Ovary (tissue), 9 donors: ENCODE results near the gene MAST2. TPM values are rescaled to one million over a fixed set of nuclear protein-coding genes. Genes with fewer than 3 reads are reported as not detected.

Experiments
- DNase-seq, 5 donors: peaks; one replicate each; pipeline ENCODE4 v3.0.0-alpha.2; 2019 to 2020
- H3K27ac ChIP-seq, 2 donors: fragments of 200-600 bp; one replicate each; pipeline versions ENCODE4 v1.5.1 to v1.8.0; 2019 to 2022
- H3K27me3 ChIP-seq: fragments of 200-600 bp; one replicate; pipeline ENCODE4 v1.8.0; 2022
- H3K36me3 ChIP-seq: fragments of 200-600 bp; sonication (generic); one replicate; pipeline ENCODE4 v1.5.1; 2019
- H3K4me1 ChIP-seq: one replicate; pipeline ENCODE4 v1.8.1; 2013; ENCODE audit warnings: mild to moderate bottlenecking, moderate library complexity; ENCODE audit not compliant: insufficient read depth
- H3K4me3 ChIP-seq: fragments of 200-600 bp; sonication (generic); one replicate; pipeline ENCODE4 v1.5.1; 2017
- H3K9me3 ChIP-seq, 2 donors: fragments of 200-600 bp in 1 of 2; sonication (generic) in 1 of 2; one replicate each; pipeline versions ENCODE4 v1.5.1 to v1.8.1; 2013 to 2019; ENCODE audit warnings: mild to moderate bottlenecking in 1 of 2, moderate library complexity in 1 of 2
- EP300 ChIP-seq: sonication (generic); formaldehyde crosslinking; IDR thresholded peaks from one replicate; pipeline ENCODE4 v1.6.1; 2017; ENCODE audit warnings: antibody characterized with exemption
- POLR2A ChIP-seq: fragments of 450-650 bp; IDR thresholded peaks from one replicate; pipeline ENCODE4 v1.6.1; 2017; ENCODE audit warnings: antibody characterized with exemption, mild to moderate bottlenecking, moderate library complexity
- WGBS, 3 donors: extraction: QIAGEN DNeasy Blood & Tissue Kit in 1 of 3; methylation state at CpG; one replicate each; pipeline versions ENCODE4 v1.1.5 to v1.1.7; 2013 to 2017; 5-methylcytosine and 5-hydroxymethylcytosine counted together
- intact Hi-C, 4 donors: fragments of 100-400 bp; cut with DNase I; formaldehyde crosslinking; loops; one replicate each; pipeline versions ENCODE4 v1.11.0 to v1.15.1; 2022 to 2023
- polyA plus RNA-seq, 2 donors: library from polyadenylated mRNA; stranded (reverse); fragments of 200-250 nt in 1 of 2; fragments of 350-450 nt in 1 of 2; fragmentation: Illumina TruSeq in 1 of 2; extraction: RNeasy Lipid Tissue Mini Kit (QIAGEN cat#74804) in 1 of 2; gene quantifications; one replicate each; pipeline ENCODE4 v1.2.3, GENCODE V29; 2013 to 2014
- total RNA-seq, 7 donors: library from RNA; depleted of rRNA in 2 of 7; stranded (reverse); fragments of >200 nt in 2 of 7; fragmentation: NEBNext Ultra II Directional in 3 of 7; extraction: Animal tissue kit (Norgen Biotek cat#: 25700) in 3 of 7; gene quantifications; one replicate each; pipeline versions ENCODE4 v1.1.0 to v1.2.4, GENCODE V29; 2016 to 2023
- TF ChIP-seq, protein P1 (sequence below), 3 donors: fragments of 450-650 bp in 2 of 3; fragments of 200-600 bp in 1 of 3; IDR thresholded peaks; one replicate each; pipeline versions ENCODE4 v1.5.1 to v1.8.0; 2016 to 2022; ENCODE audit warnings: antibody characterized with exemption in 3 of 3, mild to moderate bottlenecking in 1 of 3
- donor health status: DM: no; HTN: no; CAD: no; lungs with moderate emphysema.
- donor health status: DM: no; HTN: no; CAD: no.
- donor health status: Bipolar disorder and iron deficiency.
- donor health status: DM: yes; HTN: yes; CAD: no.
- donor health status: DM: no; HTN: no; CAD: no.
- donor health status: DM: yes; HTN: yes; CAD: no.

MAST2 gene
- total and polyA plus RNA-seq, 9 donors = 22.6 to 50.4 (median 31.7) TPM

DNA sequence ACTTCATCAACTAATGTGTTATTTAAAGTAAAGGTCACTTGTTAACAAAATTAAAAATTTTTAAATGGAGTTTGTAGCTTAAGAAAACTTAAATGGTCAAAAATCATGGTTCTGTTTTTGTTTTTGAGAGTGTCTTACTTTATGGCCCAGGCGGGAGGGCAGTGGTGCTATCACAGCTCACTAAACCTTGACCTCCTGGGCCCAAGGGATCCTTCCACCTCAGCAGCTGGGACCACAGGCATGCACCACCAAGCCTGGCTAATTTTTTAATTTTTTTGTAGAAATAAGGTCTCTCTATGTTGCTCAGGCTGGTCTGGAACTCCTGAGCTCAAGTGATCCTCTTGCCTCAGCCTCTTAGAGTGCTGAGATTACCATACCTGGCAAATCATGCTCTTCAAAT lies 111.4 kb downstream of the MAST2 start:
- peaks cover 11% of the 10 kb centered on the region for H3K4me1 ChIP-seq
- intact Hi-C loops = no loop called here
- DNase-seq = no peak
- no peaks in the 10 kb centered on the region for H3K27me3 ChIP-seq
- no peak for TF ChIP-seq EP300
- TF ChIP-seq POLR2A = no peak
- TF ChIP-seq, protein P1, sequence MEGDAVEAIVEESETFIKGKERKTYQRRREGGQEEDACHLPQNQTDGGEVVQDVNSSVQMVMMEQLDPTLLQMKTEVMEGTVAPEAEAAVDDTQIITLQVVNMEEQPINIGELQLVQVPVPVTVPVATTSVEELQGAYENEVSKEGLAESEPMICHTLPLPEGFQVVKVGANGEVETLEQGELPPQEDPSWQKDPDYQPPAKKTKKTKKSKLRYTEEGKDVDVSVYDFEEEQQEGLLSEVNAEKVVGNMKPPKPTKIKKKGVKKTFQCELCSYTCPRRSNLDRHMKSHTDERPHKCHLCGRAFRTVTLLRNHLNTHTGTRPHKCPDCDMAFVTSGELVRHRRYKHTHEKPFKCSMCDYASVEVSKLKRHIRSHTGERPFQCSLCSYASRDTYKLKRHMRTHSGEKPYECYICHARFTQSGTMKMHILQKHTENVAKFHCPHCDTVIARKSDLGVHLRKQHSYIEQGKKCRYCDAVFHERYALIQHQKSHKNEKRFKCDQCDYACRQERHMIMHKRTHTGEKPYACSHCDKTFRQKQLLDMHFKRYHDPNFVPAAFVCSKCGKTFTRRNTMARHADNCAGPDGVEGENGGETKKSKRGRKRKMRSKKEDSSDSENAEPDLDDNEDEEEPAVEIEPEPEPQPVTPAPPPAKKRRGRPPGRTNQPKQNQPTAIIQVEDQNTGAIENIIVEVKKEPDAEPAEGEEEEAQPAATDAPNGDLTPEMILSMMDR (IDR thresholded peaks at IDR 0.05) = no peak
- no peaks in the 10 kb centered on the region for H3K9me3 ChIP-seq
- 63 to 87% (median 86%) methylated on average over 1 of the region's 1 CpG for WGBS, 3 donors
- no peaks in the 10 kb centered on the region for H3K36me3 ChIP-seq
- no peak overlapping the region for H3K4me3 ChIP-seq
- H3K27ac ChIP-seq = no peak overlapping the region

DNA sequence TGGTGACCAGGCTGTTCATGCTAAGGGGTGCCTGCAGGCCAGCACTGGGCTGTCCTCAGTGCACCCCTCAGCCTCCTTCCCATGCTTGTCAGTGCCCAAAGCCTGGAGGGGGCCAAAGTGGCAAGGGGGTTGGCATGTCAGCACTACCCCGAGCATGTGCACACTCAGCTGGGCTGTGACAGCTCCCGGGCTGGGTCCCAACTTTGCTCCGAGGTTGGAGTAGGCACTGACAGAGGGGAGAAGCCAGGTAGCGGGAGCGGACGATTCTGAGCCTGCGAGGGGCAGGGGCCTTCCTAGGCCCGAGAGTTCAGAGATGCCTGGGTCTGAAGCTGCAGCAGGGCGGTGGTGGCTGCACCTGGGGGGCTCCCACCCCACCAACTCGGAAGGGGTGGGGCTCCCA lies 119.0 kb downstream of the MAST2 start:
- WGBS, 3 donors = 94 to 98% (median 96%) methylated on average over 9 to 10 of the region's 10 CpGs
- intact Hi-C loops = no loop called here

DNA sequence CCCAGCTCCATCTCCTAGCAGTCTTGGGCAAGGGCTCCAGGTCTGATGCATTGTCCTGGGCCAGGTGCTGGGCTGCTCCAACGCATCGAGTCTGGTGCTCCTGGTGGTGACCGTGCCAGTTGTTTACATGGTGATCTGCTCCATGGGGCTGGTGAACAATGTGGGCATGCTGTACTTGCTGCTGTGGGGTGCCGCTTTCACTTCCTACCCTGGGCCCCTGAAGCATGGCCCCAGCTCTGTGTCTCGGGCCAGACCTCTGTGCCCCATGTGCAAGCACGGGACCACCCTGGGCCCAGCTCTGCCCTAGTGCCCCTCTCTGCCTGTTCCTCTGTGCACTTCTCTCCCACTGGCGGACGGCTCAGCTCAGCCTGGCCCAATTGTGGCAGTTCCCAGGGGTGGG lies 119.4 kb downstream of the MAST2 start:
- no peak overlapping the region for H3K4me3 ChIP-seq
- no peak for DNase-seq
- no peaks in the 10 kb centered on the region for H3K27me3 ChIP-seq
- intact Hi-C loops = no loop called here
- no peaks in the 10 kb centered on the region for H3K9me3 ChIP-seq
- H3K27ac ChIP-seq = no peak overlapping the region
- no peak for TF ChIP-seq EP300
- TF ChIP-seq, protein P1 (IDR thresholded peaks at IDR 0.05) = no peak
- TF ChIP-seq POLR2A = no peak
- H3K4me1 ChIP-seq = no peaks in the 10 kb centered on the region
- 97 to 98% (median 98%) methylated on average over 8 of the region's 8 CpGs for WGBS, 3 donors
- H3K36me3 ChIP-seq = no peaks in the 10 kb centered on the region

More for the DNA sequence above, 119.0 kb downstream of the MAST2 start:
- H3K4me3 ChIP-seq = no peak overlapping the region
- TF ChIP-seq EP300 = no peak
- TF ChIP-seq, protein P1 (IDR thresholded peaks at IDR 0.05) = no peak
- no peak for TF ChIP-seq POLR2A
- H3K27ac ChIP-seq = no peak overlapping the region
- H3K4me1 ChIP-seq = no peaks in the 10 kb centered on the region
- H3K9me3 ChIP-seq = no peaks in the 10 kb centered on the region
- H3K36me3 ChIP-seq = no peaks in the 10 kb centered on the region
- DNase-seq = no peak
- H3K27me3 ChIP-seq = no peaks in the 10 kb centered on the region

DNA sequence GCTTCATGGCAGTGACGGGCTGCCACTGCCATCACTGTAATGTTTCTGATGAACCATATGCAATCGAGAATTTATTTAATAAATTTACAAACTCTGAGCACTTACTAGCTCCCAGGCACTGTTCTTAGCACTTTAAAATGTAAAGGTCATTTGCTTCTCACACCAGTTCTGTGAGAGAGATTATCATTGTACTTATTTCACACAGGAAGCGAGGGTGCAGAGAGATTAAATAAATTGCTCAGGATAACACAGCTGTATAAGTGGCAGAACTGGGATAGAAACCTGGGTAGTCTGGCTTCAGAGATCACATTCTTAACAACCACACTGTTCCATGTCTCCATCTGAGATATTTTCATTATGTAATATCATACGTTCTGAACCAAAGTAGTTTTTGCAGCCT lies 119.9 kb downstream of the MAST2 start:
- Histone ChIP-seq H3K9me3 (no peaks in the 10 kb centered on the region), H3K27ac (no peak overlapping the region), H3K4me1 (no peaks in the 10 kb centered on the region), H3K4me3 (no peak overlapping the region), H3K36me3 (no peaks in the 10 kb centered on the region), H3K27me3 (no peaks in the 10 kb centered on the region)
- no peak for DNase-seq
- 67 to 77% (median 74%) methylated on average over 4 of the region's 4 CpGs for WGBS, 3 donors
- TF ChIP-seq EP300 = no peak
- intact Hi-C loops = no loop called here

DNA sequence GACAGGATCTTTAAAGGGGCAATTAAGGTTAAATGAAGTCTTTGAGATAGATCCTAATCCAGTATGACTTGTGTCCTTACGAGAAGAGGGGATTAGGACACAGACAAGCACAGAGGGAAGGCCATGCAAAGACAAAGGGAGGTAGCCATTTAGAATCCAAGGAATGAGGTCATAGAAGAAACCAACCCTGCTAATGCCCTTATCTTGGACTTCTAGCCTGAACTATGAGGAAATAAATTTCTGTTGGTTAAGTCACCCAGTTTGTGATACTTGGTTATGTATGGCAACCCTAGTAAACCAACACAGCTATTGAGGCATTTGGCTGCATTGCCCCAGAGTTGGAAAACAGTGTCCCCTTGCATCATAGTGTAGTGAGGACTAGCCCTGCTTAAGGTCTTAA lies 121.3 kb downstream of the MAST2 start:
- peaks cover 6% of the 10 kb centered on the region for H3K4me1 ChIP-seq
- no peak overlapping the region for H3K4me3 ChIP-seq
- H3K9me3 ChIP-seq = no peaks in the 10 kb centered on the region
- H3K27me3 ChIP-seq = no peaks in the 10 kb centered on the region
- no peak for DNase-seq
- 96 to 100% (median 97%) methylated on average over 1 of the region's 1 CpG for WGBS, 3 donors
- no peak for TF ChIP-seq EP300
- TF ChIP-seq, protein P1 (IDR thresholded peaks at IDR 0.05) = no peak
- TF ChIP-seq POLR2A = no peak
- no peaks in the 10 kb centered on the region for H3K36me3 ChIP-seq
- intact Hi-C loops = no loop called here
- H3K27ac ChIP-seq = no peak overlapping the region
